ENCODE data around the gene ADAP1.

DNA sequence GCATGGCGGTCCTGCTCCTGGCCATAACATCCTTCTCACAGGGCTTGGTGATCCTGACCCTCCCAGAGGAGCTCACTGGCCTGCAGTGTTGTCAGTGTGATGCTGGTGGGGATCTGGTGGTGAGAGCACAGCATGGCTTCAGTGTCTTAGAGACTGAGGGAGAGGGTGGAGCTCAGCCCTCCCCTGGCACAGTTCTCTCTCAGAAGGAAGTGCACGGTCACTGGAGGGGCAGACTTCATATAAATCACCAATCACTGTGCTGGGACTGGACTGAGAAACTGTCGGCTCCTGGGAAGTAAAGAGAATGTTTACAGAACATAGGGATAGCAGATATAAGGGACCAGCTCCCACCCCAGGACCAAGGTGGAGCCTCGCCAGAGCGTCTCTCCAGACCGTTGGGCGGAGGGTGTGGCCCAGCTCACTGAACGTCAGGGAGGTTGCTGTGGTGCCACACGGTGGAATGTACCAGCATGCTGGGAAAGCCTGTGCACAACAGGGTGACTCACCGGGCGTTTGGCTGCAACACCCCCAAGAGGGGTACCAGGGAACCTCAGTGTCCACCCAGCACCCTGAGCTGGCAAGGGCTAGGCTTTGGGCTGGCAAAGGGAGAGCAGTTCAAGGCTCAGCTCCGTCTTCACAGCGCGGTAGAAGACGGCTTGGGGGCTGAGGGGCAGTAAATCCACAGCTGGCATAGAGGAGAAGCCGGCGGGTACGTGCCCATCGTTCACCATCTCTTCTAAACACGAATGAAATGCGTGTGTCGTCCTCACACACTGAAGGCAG, 86.9 kb downstream of the ADAP1 start:
- TF ChIP-seq, protein P1, sequence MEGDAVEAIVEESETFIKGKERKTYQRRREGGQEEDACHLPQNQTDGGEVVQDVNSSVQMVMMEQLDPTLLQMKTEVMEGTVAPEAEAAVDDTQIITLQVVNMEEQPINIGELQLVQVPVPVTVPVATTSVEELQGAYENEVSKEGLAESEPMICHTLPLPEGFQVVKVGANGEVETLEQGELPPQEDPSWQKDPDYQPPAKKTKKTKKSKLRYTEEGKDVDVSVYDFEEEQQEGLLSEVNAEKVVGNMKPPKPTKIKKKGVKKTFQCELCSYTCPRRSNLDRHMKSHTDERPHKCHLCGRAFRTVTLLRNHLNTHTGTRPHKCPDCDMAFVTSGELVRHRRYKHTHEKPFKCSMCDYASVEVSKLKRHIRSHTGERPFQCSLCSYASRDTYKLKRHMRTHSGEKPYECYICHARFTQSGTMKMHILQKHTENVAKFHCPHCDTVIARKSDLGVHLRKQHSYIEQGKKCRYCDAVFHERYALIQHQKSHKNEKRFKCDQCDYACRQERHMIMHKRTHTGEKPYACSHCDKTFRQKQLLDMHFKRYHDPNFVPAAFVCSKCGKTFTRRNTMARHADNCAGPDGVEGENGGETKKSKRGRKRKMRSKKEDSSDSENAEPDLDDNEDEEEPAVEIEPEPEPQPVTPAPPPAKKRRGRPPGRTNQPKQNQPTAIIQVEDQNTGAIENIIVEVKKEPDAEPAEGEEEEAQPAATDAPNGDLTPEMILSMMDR (IDR thresholded peaks at IDR 0.05) = no peak
- TF ChIP-seq POLR2A (IDR thresholded peaks at IDR 0.05) = no peak
- peak in 3 of 4 donors; percentile 19 to 32 (median 25) for TF ChIP-seq POLR2AphosphoS5 (IDR thresholded peaks at IDR 0.05)

Data from sigmoid colon (tissue), 4 donors.